PC-9 (cell line): ENCODE data around the gene TSHZ3.

Experiments used
- CTCF ChIP-seq: fragments of 200-600 bp; sonication (generic); conservative IDR thresholded peaks from 2 replicates; pipeline ENCODE4 v1.6.1; 2017; ENCODE audit warnings: mixed run types, antibody characterized with exemption, mild to moderate bottlenecking, moderate library complexity
- EZH2 ChIP-seq: fragments of 200-600 bp; sonication (generic); IDR thresholded peaks from 2 replicates; pipeline ENCODE4 v1.8.0; 2017; ENCODE audit warnings: antibody characterized with exemption, low read depth

DNA sequence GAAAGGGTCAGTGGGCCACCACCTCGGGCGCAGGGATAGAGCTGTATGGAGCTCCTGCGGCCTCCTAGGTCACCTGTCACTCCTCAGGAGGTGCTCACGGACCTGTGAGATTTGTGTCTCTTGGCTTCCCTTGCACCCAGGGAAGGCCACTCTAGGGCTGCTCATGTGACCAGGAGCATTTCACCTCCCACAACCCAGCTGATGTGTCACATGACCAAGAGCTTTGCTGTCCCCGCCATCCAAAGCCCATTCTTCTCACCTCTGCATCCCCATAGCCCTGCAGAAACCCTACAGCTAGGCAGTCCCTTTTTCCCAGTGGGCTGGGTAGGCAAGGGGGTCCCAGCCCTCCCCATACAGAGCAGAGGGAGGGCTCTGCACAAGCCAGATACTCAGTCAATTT is 51.2 kb downstream of the TSHZ3 start:
- TF ChIP-seq CTCF = no peak
- TF ChIP-seq EZH2 = no peak
